GM12878 (cell line): ENCODE measurements around the gene ATRN. TPM values are rescaled to one million over a fixed set of nuclear protein-coding genes. Genes with fewer than 3 reads are reported as not detected.

Source experiments
- ATAC-seq: fragments of 200-7000 bp; cut with Tn5 transposase; 3 replicates; pipeline ENCODE4 v1.9.1; 2020; ENCODE audit warnings: mild to moderate bottlenecking, moderate library complexity
- BruUV-seq: library from RNA; stranded (reverse); fragments of 400-500 nt; replicated peaks from 2 replicates; lab custom pipeline; 2021; lab: Mats Ljungman, UMichigan
- CTCF ChIA-PET: fragments of 300-600 bp; sonication (Branson Sonifier 250); formaldehyde crosslinking; extraction: SDS; loops from one replicate; lab custom pipeline; 2021; ENCODE audit warnings: inconsistent platforms; lab: Yijun Ruan, JAX
- POLR2A ChIA-PET: fragments of 350-600 bp; formaldehyde crosslinking; extraction: SDS; loops from one replicate; lab custom pipeline; 2021; ENCODE audit warnings: inconsistent platforms; lab: Charles Lee
- RAD21 ChIA-PET: fragments of 300-600 bp; sonication (Branson Sonifier 250); formaldehyde crosslinking; loops from one replicate; lab custom pipeline; 2023; ENCODE audit warnings: antibody characterized with exemption; ENCODE audit not compliant: unreplicated experiment; lab: Charles Lee
- SMC1A ChIA-PET: fragments of 300-600 bp; sonication (Branson Sonifier 250); formaldehyde crosslinking; loops from one replicate; lab custom pipeline; 2023; ENCODE audit not compliant: unreplicated experiment, uncharacterized antibody; lab: Charles Lee
- DNase-seq: peaks from one replicate; pipeline ENCODE4 v3.0.0-alpha.2; 2011; ENCODE audit warnings: low read depth, low spot score
- FAIRE-seq: peaks from 3 replicates; lab custom pipeline; 2011; peaks lifted over from hg19 to GRCh38; lab: Jason Lieb, UNC
- H2AFZ ChIP-seq: 2 replicates; pipeline ENCODE4 v1.6.0; 2011; ENCODE audit warnings: low read depth, low read length, control low read depth; ENCODE audit not compliant: control insufficient read depth
- H3K27ac ChIP-seq: 2 replicates; pipeline ENCODE4 v1.5.1; 2011; ENCODE audit warnings: control low read depth; ENCODE audit not compliant: control insufficient read depth, insufficient read depth
- H3K27me3 ChIP-seq, 2 experiments: replicated peaks in 1 of 2; 2 replicates each; pipeline versions ENCODE4 v1.6.0 to v1.6.1; 2011; ENCODE audit warnings: low read length in 1 of 2; ENCODE audit not compliant: control insufficient read depth in 2 of 2, insufficient read depth in 2 of 2
- H3K36me3 ChIP-seq, 2 experiments: 2 replicates each; pipeline ENCODE4 v1.5.1; 2011; ENCODE audit warnings: low read length in 1 of 2; ENCODE audit not compliant: control insufficient read depth in 2 of 2, insufficient read depth in 2 of 2
- H3K4me1 ChIP-seq: 2 replicates; pipeline ENCODE4 v1.6.1; 2011; ENCODE audit warnings: mild to moderate bottlenecking, low read length, moderate library complexity, mixed read lengths; ENCODE audit not compliant: control insufficient read depth, insufficient read depth
- H3K4me2 ChIP-seq: 2 replicates; pipeline ENCODE4 v1.6.0; 2011; ENCODE audit warnings: control low read depth; ENCODE audit not compliant: control insufficient read depth, insufficient read depth
- H3K4me3 ChIP-seq: fragments of 200-600 bp; sonication (generic); 2 replicates; pipeline ENCODE4 v1.5.1; 2016
- H3K79me2 ChIP-seq: 2 replicates; pipeline ENCODE4 v1.6.0; 2011; ENCODE audit warnings: low read length; ENCODE audit not compliant: control insufficient read depth, insufficient read depth
- H3K9ac ChIP-seq: 2 replicates; pipeline ENCODE4 v1.8.0; 2011; ENCODE audit warnings: low read length, control low read depth, mixed read lengths; ENCODE audit not compliant: control insufficient read depth, insufficient read depth
- H3K9me3 ChIP-seq: replicated peaks from 3 replicates; pipeline ENCODE4 v1.5.1; 2011; ENCODE audit warnings: mild to moderate bottlenecking, low read length; ENCODE audit not compliant: control insufficient read depth, insufficient read depth
- H4K20me1 ChIP-seq: 2 replicates; pipeline ENCODE4 v1.6.0; 2011; ENCODE audit not compliant: control insufficient read depth, insufficient read depth
- BHLHE40 ChIP-seq, 2 experiments: fragments of 450-650 bp in 1 of 2; IDR thresholded peaks; 2 replicates each; pipeline ENCODE4 v1.6.1; 2011 to 2017; ENCODE audit warnings: low read depth in 2 of 2, borderline replicate concordance in 1 of 2, improper control_type of control experiment in 1 of 2, low read length in 1 of 2, mild to moderate bottlenecking in 1 of 2
- IKZF1 ChIP-seq: fragments of 450-650 bp; conservative IDR thresholded peaks from 2 replicates; pipeline ENCODE4 v1.6.1; 2017; ENCODE audit warnings: antibody characterized with exemption, mild to moderate bottlenecking
- NR2F1 ChIP-seq: fragments of 450-650 bp; conservative IDR thresholded peaks from 2 replicates; pipeline ENCODE4 v1.6.1; 2017; ENCODE audit warnings: mild to moderate bottlenecking
- RAD21 ChIP-seq: IDR thresholded peaks from 2 replicates; pipeline ENCODE4 v1.6.1; 2011; ENCODE audit warnings: mild to moderate bottlenecking, low read depth, low read length, moderate library complexity; ENCODE audit not compliant: insufficient read depth
- SMC3 ChIP-seq: IDR thresholded peaks from 2 replicates; pipeline ENCODE4 v1.6.1; 2011; ENCODE audit warnings: low read length, improper control_type of control experiment, borderline replicate concordance
- ZNF274 ChIP-seq: IDR thresholded peaks from one replicate; pipeline ENCODE4 v1.8.0; 2011; ENCODE audit not compliant: insufficient read length, insufficient read depth
- WGBS: methylation state at CpG from one replicate; pipeline ENCODE4 v1.1.6; 2016; ENCODE audit warnings: low lambda C conversion rate; ENCODE audit not compliant: insufficient replicate concordance, insufficient coverage; ENCODE audit errors: missing lambda C conversion rate; 5-methylcytosine and 5-hydroxymethylcytosine counted together
- in situ Hi-C: fragments of 300-500 bp; cut with MboI; formaldehyde crosslinking; loops from 9 replicates; pipeline ENCODE4 v1.14.3; 2018; ENCODE audit warnings: mixed read lengths
- intact Hi-C: fragments of 100-400 bp; cut with micrococcal nuclease; formaldehyde crosslinking; loops from one replicate; pipeline ENCODE4 v1.14.2; 2022; ENCODE audit not compliant: unreplicated experiment
- polyA plus RNA-seq, 11 experiments: library from polyadenylated mRNA; depleted of rRNA in 4 of 11; unstranded in 6 of 11; stranded (reverse) in 5 of 11; fragments of >200 nt; fragmentation: Nextera tagmentation in 4 of 11; fragmentation: Illumina TruSeq in 1 of 11; extraction: Ambion mirVana in 4 of 11; extraction: Trizol in 1 of 11; gene quantifications; 1 replicate in 1 of 11; 2 replicates in 10 of 11; pipeline versions ENCODE4 v1.2.1 to v1.2.3, GENCODE V29; 2011 to 2016; ENCODE audit warnings: inconsistent platforms in 2 of 11, missing spikeins in 2 of 11, low read depth in 1 of 11
- total RNA-seq, 4 experiments: library from RNA; depleted of rRNA in 3 of 4; stranded (reverse); fragments of >200 nt in 3 of 4; fragmentation: Illumina TruSeq in 1 of 4; extraction: Trizol in 1 of 4; gene quantifications; 2 replicates each; pipeline versions ENCODE4 v1.2.1 to v1.2.3, GENCODE V29; 2013 to 2021
- TF ChIP-seq, protein P1 (sequence below): IDR thresholded peaks from 2 replicates; pipeline ENCODE4 v1.6.1; 2012; ENCODE audit warnings: low read depth, low read length, improper control_type of control experiment
- TF ChIP-seq, protein P2 (sequence below): fragments of 450-650 bp; IDR thresholded peaks from 2 replicates; pipeline ENCODE4 v1.6.1; 2017; ENCODE audit warnings: mild to moderate bottlenecking, moderate library complexity

Gene ATRN
- total and polyA plus RNA-seq, 10 of the 15 experiments (the other 5 are each of a cell fraction or from before 2014, with no cell fraction given) = 0.71 to 11.6 (median 6.9) TPM

DNA sequence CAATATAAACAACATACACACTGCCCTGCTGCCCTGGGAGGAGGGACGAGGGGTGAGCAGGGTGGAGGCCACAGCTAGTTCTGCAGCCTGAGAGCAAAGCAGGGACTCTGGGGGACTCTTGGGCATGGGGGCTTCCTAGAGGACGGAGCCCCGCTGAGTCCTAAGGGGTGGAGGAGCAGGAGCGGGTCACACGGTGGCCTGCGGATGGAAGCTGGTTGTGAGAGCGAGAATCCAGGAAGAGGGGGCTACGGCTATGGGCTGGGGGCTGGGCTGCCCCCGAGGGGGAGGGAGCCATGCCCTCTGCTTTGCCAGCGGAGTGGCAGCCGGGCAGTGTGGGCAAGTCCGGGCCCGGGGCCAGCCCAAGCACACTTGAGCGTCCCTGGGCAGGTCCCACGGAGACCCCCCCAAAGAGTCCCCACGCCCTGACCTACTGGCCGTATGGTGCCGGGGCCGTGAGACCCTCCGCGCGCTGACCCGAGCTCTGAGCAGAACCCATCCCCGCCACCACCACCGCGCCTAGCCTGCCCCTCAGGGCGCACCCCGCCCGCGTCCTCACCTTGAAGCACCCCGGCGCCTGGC lies 210.6 kb downstream of the ATRN start (continued):
- TF ChIP-seq, protein P1, sequence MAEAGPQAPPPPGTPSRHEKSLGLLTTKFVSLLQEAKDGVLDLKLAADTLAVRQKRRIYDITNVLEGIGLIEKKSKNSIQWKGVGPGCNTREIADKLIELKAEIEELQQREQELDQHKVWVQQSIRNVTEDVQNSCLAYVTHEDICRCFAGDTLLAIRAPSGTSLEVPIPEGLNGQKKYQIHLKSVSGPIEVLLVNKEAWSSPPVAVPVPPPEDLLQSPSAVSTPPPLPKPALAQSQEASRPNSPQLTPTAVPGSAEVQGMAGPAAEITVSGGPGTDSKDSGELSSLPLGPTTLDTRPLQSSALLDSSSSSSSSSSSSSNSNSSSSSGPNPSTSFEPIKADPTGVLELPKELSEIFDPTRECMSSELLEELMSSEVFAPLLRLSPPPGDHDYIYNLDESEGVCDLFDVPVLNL = no peak

DNA sequence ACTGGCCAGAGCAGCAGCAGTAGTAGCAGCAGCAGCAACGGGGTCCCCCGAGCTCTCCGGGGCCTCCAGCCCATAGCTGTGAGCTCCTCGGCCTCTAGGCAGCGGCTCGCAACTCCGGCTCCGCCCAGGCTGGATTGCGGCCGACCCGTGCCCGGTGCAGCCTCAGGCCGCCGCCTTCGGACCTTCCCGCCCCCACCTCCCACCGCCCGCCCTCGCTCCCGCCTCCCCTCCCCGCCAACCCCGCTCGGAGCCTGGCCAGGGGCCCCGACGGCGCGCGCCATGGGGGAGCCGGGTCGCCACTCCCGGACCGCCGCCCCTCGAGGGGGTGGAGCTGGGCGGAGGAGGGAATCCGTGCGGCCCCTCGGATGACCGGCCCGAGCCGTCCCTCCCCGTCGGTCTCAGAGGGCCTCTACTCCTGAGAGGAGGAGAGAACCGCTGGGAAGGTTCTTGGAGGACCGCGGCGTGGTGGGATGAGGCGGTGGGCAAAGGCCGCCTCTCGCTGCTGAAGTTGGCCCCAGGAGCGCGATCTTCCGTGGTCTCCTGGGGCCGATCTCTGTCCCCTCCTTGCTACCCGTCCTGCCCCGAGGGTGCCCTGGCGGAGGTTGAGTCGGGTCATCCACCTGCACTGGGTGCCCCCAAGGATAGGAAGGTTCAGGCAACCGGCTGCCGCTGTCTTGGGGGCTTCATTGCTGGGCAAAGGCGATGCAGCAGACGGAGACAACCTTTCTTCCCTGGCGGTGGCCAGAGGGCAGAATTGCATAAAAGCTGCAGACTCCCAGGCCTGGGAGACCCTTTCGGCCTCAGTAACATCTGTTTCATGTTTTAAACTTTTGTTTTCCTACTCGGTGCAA lies 211.3 kb downstream of the ATRN start, which contains the start of gene ADAM33:
Gene ADAM33 (minus strand): TSS at position 80 of the 851 bp plus-strand sequence. CDS start 6 bp downstream, at position 74.
- ATAC-seq (no peak), DNase-seq (no peak), FAIRE-seq (no peak)
- H2AFZ ChIP-seq = no peak within 1 kb of the TSS
- H3K4me1 ChIP-seq = no peaks in the 10 kb centered on the region
- TF ChIP-seq RAD21 = no peak
- no peak for TF ChIP-seq SMC3
- TF ChIP-seq BHLHE40 (IDR thresholded peaks at IDR 0.05; ENCODE audit: borderline replicate concordance in 1 of 2, low read depth in 2 of 2, low read length in 1 of 2) = no peak
- TF ChIP-seq IKZF1 = no peak
- TF ChIP-seq ZNF274 = no peak
- no peak for TF ChIP-seq NR2F1
- TF ChIP-seq, protein P2, sequence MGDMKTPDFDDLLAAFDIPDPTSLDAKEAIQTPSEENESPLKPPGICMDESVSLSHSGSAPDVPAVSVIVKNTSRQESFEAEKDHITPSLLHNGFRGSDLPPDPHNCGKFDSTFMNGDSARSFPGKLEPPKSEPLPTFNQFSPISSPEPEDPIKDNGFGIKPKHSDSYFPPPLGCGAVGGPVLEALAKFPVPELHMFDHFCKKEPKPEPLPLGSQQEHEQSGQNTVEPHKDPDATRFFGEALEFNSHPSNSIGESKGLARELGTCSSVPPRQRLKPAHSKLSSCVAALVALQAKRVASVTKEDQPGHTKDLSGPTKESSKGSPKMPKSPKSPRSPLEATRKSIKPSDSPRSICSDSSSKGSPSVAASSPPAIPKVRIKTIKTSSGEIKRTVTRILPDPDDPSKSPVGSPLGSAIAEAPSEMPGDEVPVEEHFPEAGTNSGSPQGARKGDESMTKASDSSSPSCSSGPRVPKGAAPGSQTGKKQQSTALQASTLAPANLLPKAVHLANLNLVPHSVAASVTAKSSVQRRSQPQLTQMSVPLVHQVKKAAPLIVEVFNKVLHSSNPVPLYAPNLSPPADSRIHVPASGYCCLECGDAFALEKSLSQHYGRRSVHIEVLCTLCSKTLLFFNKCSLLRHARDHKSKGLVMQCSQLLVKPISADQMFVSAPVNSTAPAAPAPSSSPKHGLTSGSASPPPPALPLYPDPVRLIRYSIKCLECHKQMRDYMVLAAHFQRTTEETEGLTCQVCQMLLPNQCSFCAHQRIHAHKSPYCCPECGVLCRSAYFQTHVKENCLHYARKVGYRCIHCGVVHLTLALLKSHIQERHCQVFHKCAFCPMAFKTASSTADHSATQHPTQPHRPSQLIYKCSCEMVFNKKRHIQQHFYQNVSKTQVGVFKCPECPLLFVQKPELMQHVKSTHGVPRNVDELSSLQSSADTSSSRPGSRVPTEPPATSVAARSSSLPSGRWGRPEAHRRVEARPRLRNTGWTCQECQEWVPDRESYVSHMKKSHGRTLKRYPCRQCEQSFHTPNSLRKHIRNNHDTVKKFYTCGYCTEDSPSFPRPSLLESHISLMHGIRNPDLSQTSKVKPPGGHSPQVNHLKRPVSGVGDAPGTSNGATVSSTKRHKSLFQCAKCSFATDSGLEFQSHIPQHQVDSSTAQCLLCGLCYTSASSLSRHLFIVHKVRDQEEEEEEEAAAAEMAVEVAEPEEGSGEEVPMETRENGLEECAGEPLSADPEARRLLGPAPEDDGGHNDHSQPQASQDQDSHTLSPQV = no peak
- no peaks in the 10 kb centered on the region for H3K9me3 ChIP-seq
- WGBS = 28% methylated on average over 39 of the region's 65 CpGs
- intact Hi-C loops = loop anchor here (10.0 kb wide), 1 partner anchor 403 kb away; no protein-coding TSS in a partner anchor
- no peak within 1 kb of the TSS for H3K4me3 ChIP-seq
- H3K4me2 ChIP-seq = no peak within 1 kb of the TSS
- RAD21 ChIA-PET = no interaction called here
- in situ Hi-C loops = no loop called here
- peaks cover 3 to 6% of the 10 kb centered on the region in 2 experiments; a peak in 3 of 4 replicates for H3K27me3 ChIP-seq
- no TSS peak for BruUV-seq
- no peaks in the 10 kb centered on the region for H4K20me1 ChIP-seq
- POLR2A ChIA-PET = no interaction called here
- SMC1A ChIA-PET = no interaction called here
- no peak within 1 kb of the TSS for H3K9ac ChIP-seq
- CTCF ChIA-PET = no interaction called here
- no peaks in the 10 kb centered on the region for H3K36me3 ChIP-seq
- no peaks in the 10 kb centered on the region for H3K79me2 ChIP-seq
- H3K27ac ChIP-seq = no peak within 1 kb of the TSS
